Omental fat pad (tissue), 4 donors: Measurements from ENCODE around the gene POLD4. TPM values are rescaled to one million over a fixed set of nuclear protein-coding genes. Genes with fewer than 3 reads are reported as not detected.

Experiments used
- ATAC-seq: fragments of 150-250 bp; one replicate; pipeline ENCODE4 v1.9.1; 2016; ENCODE audit warnings: mild to moderate bottlenecking, moderate library complexity; ENCODE audit not compliant: low FRiP score
- DNase-seq: peaks from one replicate; pipeline ENCODE4 v3.0.0-alpha.2; 2019; ENCODE audit warnings: low spot score
- CTCF ChIP-seq, 3 donors: fragments of 450-650 bp; IDR thresholded peaks; one replicate each; pipeline ENCODE4 v1.5.1; 2016 to 2017; ENCODE audit warnings: antibody characterized with exemption in 3 of 3, mild to moderate bottlenecking in 3 of 3, moderate library complexity in 2 of 3
- small RNA-seq: library from RNA; depleted of rRNA; stranded (forward); fragments of <200 nt; gene quantifications from one replicate; pipeline ENCODE3, GENCODE V24; 2016
- total RNA-seq, 4 donors: library from RNA; depleted of rRNA; stranded (reverse); fragments of >200 nt; gene quantifications; one replicate each; pipeline ENCODE4 v1.1.0, GENCODE V29; 2016

The POLD4 gene
- total RNA-seq, 4 donors from 2014 or later = 67.5 to 141 (median 81.9) TPM

DNA sequence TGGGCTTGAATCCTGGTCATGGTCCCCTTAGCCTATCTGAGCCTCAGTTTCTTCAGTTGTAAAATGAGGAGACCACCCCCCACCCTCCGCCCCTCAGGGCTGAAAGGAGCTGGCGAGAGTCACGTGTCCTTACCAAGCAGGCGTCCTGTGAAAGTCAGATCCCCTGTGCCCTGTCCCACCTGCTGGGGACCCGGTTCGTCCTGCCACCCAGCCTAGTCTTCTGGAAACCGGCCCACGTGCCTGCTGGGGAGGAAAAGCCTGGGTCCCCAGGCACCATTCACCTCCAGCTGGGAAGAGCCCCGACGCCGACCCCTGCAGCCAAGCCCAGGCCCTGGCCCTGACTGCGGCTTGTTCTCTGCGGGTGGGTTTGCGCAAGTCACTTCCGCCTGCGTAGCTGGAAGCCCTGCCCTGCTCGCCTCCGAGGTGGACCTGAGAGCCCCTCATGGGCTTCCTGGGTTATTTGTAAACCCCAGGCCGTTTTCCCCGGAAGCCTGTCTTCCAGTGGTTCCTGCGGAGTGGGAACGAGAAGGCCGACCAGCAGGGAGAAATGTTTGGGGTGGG, 50.7 kb downstream of the POLD4 start:
- TF ChIP-seq CTCF (IDR thresholded peaks at IDR 0.05) = no peak
- DNase-seq (no peak), ATAC-seq (peak; percentile 34)

DNA sequence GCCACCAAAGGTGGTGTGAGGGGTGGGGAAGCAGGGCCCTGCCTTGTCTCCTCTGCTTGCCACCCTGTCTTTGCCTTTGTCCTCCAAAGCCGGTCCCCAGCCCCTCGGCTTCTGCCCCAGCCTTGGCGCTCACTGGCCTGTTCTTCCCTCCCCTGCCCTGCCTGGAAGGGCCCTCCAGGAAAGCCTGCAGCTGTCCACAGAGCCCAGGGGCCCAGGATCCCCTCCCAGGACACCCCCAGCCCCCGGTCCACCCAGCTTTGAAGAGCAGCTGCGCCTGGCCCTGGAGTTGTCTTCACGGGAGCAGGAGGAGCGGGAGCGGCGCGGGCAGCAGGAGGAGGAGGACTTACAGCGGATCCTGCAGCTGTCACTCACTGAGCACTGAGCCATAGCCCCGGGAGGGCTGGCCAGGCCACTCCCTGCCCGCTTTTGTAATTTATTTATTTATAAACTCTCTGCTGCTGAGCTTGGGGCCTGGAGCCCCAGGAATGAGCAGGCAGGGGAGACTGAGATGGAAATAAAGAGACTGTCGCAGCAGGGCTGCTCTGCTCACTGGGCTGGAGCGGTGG, 51.3 kb downstream of the POLD4 start:
- no peak for TF ChIP-seq CTCF (IDR thresholded peaks at IDR 0.05)
- ATAC-seq = peak; percentile 39
- no peak for DNase-seq

DNA sequence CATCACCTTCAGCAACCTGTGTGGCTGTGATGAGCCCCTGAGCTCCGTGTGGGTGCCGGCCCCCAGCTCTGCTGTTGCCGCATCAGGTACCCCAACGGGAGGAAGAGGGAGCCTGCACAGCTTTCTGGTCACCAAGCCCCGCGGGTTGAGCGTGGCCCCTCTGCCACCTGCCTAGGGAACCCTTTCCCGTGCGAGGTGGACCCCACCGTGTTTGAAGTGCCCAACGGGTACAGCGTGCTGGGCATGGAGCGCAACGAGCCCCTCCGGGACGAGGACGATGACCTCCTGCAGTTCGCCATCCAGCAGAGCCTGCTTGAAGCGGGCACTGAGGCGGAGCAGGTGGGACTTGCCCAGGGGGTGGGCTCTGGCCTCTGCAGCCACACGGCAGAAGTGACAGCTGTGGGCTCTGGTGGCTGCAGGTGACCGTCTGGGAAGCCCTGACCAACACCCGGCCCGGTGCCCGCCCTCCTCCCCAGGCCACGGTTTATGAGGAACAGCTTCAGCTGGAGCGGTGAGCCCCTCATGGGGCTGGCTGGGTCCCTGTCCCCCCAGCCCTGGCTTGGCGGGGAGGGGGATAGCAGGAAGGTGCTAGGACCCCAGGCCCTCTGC, 51.9 kb downstream of the POLD4 start:
- DNase-seq = no peak
- TF ChIP-seq CTCF (IDR thresholded peaks at IDR 0.05) = no peak
- no peak for ATAC-seq

Small RNAs within 50 kb of the gene (small RNA-seq; reads per million reads assigned to genes)
- not detected for gene RN7SKP239
- gene RNU6-1238P = not detected

Other genes starting within 250 kb of the POLD4 start
- 10 to 100 TPM; 47.4 to 83.6 (median 56.6) TPM for gene KDM2A, start 234.3 kb downstream of the POLD4 start, total RNA-seq
- gene GRK2, start 87.1 kb downstream of the POLD4 start, total RNA-seq = 100 to 1,000 TPM in 1 of 4 donors, 10 to 100 TPM in 3; 42.6 to 106 (median 50.7) TPM
- gene ANKRD13D, start 64.2 kb downstream of the POLD4 start, total RNA-seq = 10 to 100 TPM; 18.6 to 78.2 (median 28.6) TPM
- gene SSH3, start 50.0 kb downstream of the POLD4 start, total RNA-seq = 10 to 100 TPM; 22.6 to 44.6 (median 28.3) TPM
- gene CLCF1, start 20.1 kb upstream of the POLD4 start, total RNA-seq = 10 to 100 TPM in 3 of 4 donors, 1 to 10 TPM in 1; 4.1 to 51.4 (median 25.1) TPM
- 10 to 100 TPM in 2 of 4 donors, 1 to 10 TPM in 2; 5.5 to 18.0 (median 10.4) TPM for gene RAD9A, start 38.4 kb upstream of the POLD4 start, total RNA-seq
- 100 to 1,000 TPM in 2 of 4 donors, 10 to 100 TPM in 2; 91.9 to 110 (median 97.6) TPM for gene PPP1CA, start 48.3 kb upstream of the POLD4 start, total RNA-seq
- 1 to 10 TPM; 1.6 to 7.1 (median 3.4) TPM for gene TBC1D10C, start 50.5 kb upstream of the POLD4 start, total RNA-seq
- 10 to 100 TPM in 1 of 4 donors, 1 to 10 TPM in 2, under 1 TPM in 1; 0.47 to 42.6 (median 7.5) TPM for gene CARNS1, start 62.1 kb upstream of the POLD4 start, total RNA-seq
- 10 to 100 TPM; 27.4 to 45.0 (median 30.7) TPM for gene RPS6KB2, start 74.9 kb upstream of the POLD4 start, total RNA-seq
- gene PTPRCAP, start 84.1 kb upstream of the POLD4 start, total RNA-seq = 1 to 10 TPM; 5.5 to 6.7 (median 6.3) TPM
- 10 to 100 TPM; 55.9 to 70.9 (median 63.9) TPM for gene CORO1B, start 89.9 kb upstream of the POLD4 start, total RNA-seq
- gene GPR152, start 99.2 kb upstream of the POLD4 start, total RNA-seq = not detected
- 1 to 10 TPM in 3 of 4 donors, under 1 TPM in 1; 0.65 to 4.6 (median 3.0) TPM for gene CABP4, start 101.8 kb upstream of the POLD4 start, total RNA-seq
- 10 to 100 TPM; 33.6 to 56.6 (median 44.0) TPM for gene TMEM134, start 115.7 kb upstream of the POLD4 start, total RNA-seq
- gene AIP, start 129.5 kb upstream of the POLD4 start, total RNA-seq = 10 to 100 TPM; 51.2 to 67.5 (median 62.1) TPM
- gene PITPNM1, start 151.8 kb upstream of the POLD4 start, total RNA-seq = 10 to 100 TPM; 15.0 to 58.2 (median 26.6) TPM
- 10 to 100 TPM; 23.5 to 50.5 (median 34.7) TPM for gene CDK2AP2, start 154.6 kb upstream of the POLD4 start, total RNA-seq
- gene CABP2, start 169.9 kb upstream of the POLD4 start, total RNA-seq = not detected
- 100 to 1,000 TPM; 435 to 948 (median 670) TPM for gene GSTP1, start 230.3 kb upstream of the POLD4 start, total RNA-seq